PFSK-1 (cell line): Measurements from ENCODE around the gene BABAM2.

Source experiments
- POLR2AphosphoS5 ChIP-seq: IDR thresholded peaks from 2 replicates; pipeline ENCODE4 v1.6.1; 2012; ENCODE audit warnings: low read depth, mild to moderate bottlenecking, control low read depth, low read length, moderate library complexity
- REST ChIP-seq, 2 experiments: IDR thresholded peaks; 2 replicates each; pipeline versions ENCODE4 v1.6.1 to v1.8.0; 2011 to 2012; ENCODE audit warnings: low read depth in 2 of 2, low read length in 2 of 2, control low read depth in 1 of 2, inconsistent platforms in 1 of 2, mild to moderate bottlenecking in 1 of 2, moderate library complexity in 1 of 2; ENCODE audit not compliant: insufficient read depth in 1 of 2
- SIN3A ChIP-seq: IDR thresholded peaks from 2 replicates; pipeline ENCODE4 v1.6.1; 2012; ENCODE audit warnings: mild to moderate bottlenecking, low read length, moderate library complexity, borderline replicate concordance; ENCODE audit not compliant: insufficient read depth
- TAF1 ChIP-seq: IDR thresholded peaks from 2 replicates; pipeline ENCODE4 v1.6.1; 2012; ENCODE audit warnings: low read length, control low read depth, borderline replicate concordance; ENCODE audit not compliant: insufficient read depth

- TF ChIP-seq POLR2AphosphoS5 (no peak), TAF1 (no peak), SIN3A (no peak), REST (IDR thresholded peaks at IDR 0.05; ENCODE audit: insufficient read depth in 1 of 2, low read depth in 2 of 2, low read length in 2 of 2) (no peak)
Measured at GRCh38 chr2:28185891-28186290, 295.4 kb downstream of the BABAM2 start.
